DOHH2 (cell line): ENCODE measurements around the gene EHBP1L1.

Experiments
- CTCF ChIP-seq: fragments of 200-600 bp; sonication (generic); IDR thresholded peaks from one replicate; pipeline ENCODE4 v1.5.1; 2014; ENCODE audit warnings: antibody characterized with exemption, mild to moderate bottlenecking, low read depth, low read length; ENCODE audit not compliant: poor library complexity, severe bottlenecking
- EZH2phosphoT487 ChIP-seq: fragments of 200-600 bp; sonication (generic); IDR thresholded peaks from 2 replicates; pipeline ENCODE4 v1.6.1; 2017; ENCODE audit warnings: borderline replicate concordance, mild to moderate bottlenecking, antibody characterized with exemption, low read length, moderate library complexity, mixed read lengths

- TF ChIP-seq CTCF (peak; percentile 74), EZH2phosphoT487 (no peak)
Observed at GRCh38 chr11:65625628-65626342, 49.9 kb downstream of the EHBP1L1 start.
